WTC11 (cell line): Measurements from ENCODE around the gene SLC25A28.

Experiments used
- CREM ChIP-seq: sonication (generic); formaldehyde crosslinking; IDR thresholded peaks from 2 replicates; pipeline ENCODE4 v1.8.1; 2022; ENCODE audit warnings: mild to moderate bottlenecking, missing genetic modification reagents, moderate library complexity
- CTCF ChIP-seq: fragments of 200-600 bp; IDR thresholded peaks from 2 replicates; pipeline ENCODE4 v1.8.0; 2022; ENCODE audit warnings: antibody characterized with exemption
- ESRRA ChIP-seq: sonication (generic); formaldehyde crosslinking; IDR thresholded peaks from 2 replicates; pipeline ENCODE4 v1.8.1; 2022; ENCODE audit warnings: mild to moderate bottlenecking, missing genetic modification reagents, borderline replicate concordance
- JUN ChIP-seq: sonication (generic); formaldehyde crosslinking; IDR thresholded peaks from 2 replicates; pipeline ENCODE4 v1.8.0; 2023; ENCODE audit warnings: mild to moderate bottlenecking, missing genetic modification reagents

GRCh38 chr10:99660662-99661376, 40.6 kb upstream of the SLC25A28 start:
- no peak for TF ChIP-seq JUN (CRISPR knock-in tag)
- no peak for TF ChIP-seq ESRRA (CRISPR knock-in tag)
- no peak for TF ChIP-seq CTCF
- TF ChIP-seq CREM, result no peak
